Activated T-cell treated with anti-CD3 and anti-CD28 coated beads, Interleukin-2, amount 50 U/mL, for 1 hour (primary cell): ENCODE results near the gene CDH4.

Experiments used
- DNase-seq: peaks from one replicate; pipeline ENCODE4 v3.0.0-alpha.2; 2020

Gene CDH4

DNA sequence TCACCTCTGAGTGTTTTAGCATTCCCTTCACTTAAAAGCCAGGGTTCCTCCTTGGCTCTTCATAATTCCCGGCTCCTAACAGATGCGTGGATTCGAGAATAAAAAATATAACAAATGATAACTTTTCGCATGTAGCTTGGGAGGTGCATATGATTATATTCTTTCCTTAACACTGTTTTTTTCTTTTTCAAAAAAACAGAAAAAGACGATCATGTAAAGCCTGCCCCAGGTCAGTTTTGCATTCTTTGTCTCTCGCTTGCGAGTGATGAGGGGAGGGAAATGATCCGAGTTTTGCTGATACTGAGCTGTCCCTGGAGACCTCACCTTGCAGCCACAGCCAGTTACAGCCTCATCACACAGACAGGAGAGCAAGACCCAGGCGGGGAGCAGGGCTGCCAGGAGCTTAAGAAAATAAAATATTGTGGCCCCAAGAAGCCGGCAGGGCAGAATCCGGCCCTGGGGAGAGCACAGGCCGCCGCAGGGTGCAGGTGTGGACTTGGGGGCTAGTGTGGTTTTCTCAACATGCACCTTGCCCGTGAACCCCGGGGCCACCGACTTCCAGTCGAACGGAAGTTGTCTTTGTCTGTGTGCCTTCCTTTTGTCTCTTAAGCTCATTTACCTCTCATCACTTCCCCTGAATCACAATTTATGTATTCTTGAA is 511.8 kb downstream of the CDH4 start:
- no peak for DNase-seq

DNA sequence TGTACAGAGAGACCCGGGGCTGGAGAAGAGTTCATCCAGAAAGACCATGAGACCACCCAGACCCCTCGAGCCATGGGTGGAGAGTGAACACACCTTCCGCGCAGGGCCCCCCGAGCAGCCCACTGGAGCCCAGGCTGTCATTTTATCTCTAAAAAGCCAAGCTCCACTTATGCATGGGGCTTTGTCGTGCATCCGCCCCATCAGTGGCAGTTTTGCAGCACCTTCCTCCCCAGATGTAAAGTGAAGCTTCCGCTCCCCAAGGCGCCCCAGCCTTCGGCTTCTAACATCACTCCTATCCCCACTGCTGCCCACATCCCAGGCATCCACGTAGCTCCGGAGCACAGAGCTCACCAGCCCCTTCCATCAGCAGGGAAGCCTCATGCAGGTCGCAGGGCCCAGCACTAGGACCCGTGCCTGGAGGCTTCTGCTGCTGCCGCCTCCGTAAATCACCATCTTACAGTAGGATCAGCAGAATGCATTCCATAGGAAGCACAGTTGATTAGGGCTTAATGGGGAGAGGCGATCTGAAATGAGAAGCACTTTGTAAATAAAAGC is 512.5 kb downstream of the CDH4 start:
- DNase-seq = no peak

DNA sequence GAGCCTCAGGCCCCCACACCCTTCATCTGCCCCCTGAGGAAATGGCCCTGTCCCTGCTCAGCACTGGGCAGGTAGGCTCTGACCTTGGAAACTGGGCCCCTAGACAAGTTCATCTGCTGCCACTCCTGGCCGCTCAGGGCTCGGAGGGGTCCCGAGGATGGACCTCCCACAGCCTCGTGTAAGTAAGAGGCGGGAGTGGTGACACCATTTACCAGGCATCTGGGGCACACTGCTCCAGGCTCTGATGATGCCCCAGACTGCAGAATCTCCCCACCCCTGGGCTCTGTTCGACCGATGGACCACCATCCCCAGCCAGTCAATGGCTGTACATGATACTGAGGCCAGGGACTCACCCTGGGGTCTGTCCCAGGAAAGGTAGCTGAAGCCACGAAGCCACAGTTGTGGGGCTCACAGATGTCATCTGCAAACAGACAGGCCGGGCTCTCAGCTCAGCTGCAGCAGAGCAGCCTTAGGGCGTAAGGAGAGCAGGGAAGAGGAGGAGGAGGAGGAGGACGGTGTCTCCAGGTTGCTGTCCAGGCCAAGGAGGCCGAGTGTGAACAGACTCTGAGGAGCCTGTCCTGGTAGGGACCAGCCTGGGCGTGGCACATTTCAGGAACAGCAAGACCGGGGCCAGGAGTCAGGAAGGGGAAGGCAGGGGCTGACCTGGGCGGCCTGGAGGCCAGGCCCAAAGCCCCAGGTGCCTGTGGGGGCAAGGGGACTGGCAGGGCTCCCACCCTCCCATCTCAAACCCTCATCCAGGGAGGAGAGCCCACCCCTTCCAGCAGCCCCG is 513.2 kb downstream of the CDH4 start:
- no peak for DNase-seq

DNA sequence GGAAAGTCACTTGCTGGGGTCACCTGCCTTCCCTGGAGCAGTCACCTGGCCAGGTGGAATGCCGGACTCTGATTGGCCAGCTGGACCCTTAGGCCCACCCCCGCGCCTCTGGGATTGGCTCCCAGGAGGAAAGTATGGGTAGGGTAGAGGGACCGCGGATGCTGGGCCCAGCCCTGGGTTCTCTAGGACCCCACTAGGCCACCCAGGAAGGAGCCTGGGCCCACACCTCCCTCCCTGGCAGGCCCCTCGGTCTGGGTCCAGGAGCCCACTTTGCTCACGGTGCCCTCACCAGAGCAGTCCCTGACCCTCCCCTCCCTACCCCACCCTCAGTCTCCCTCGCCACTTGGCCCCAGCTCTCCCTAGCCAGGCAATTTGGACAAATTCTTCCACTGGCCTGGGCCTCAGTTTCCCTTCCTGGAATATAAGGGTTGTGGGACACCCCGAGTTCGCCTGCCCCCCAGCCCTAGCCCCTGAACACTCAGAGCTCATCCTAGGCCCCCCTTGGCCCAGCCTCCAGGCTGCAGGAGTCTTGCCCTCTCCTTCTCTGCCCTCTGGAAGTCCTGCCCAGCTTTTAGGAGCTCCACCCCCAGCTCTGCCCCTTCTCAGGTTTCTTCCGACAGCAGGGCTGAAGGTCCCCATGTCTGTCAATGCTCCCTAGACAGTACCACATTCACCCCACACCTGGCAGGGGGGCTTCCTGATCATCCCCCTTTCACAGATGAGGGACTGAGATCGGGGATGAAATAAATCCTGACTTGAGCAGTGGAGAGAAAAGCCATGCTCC is 514.0 kb downstream of the CDH4 start:
- no peak for DNase-seq

DNA sequence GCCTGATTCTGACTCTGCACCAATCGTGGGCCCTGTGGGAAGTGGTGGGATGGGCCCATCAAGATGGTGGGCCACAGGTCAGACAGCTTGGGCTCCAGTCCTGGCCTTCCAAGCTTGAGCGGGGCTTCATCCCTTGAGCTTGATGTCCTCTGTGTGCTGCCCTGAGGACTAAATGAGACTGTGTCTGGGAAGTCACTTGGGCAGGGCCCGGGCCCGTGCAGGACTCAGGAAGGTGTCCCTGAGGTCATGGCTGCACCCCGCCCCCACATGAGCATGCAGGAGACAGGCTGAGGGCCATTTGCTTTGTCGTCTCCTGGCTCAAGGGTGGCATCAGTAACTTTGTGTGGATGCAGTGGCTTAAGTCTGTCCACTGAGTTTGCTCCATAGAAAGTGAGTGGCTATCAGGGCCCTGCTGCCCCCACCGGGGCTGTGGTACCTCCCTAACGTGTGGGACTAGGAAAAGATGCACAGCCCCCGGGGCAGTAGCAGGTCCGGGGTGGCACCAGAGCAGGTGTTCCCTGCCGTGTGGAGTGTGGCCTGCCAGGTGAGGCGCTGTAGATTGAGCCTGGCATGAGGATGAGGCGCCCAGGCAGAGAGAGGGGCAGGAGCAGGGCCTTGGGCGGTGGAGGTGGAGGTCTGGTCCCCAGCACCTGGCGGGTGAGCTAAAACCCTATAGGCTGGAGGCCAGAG is 515.0 kb downstream of the CDH4 start:
- DNase-seq = no peak

DNA sequence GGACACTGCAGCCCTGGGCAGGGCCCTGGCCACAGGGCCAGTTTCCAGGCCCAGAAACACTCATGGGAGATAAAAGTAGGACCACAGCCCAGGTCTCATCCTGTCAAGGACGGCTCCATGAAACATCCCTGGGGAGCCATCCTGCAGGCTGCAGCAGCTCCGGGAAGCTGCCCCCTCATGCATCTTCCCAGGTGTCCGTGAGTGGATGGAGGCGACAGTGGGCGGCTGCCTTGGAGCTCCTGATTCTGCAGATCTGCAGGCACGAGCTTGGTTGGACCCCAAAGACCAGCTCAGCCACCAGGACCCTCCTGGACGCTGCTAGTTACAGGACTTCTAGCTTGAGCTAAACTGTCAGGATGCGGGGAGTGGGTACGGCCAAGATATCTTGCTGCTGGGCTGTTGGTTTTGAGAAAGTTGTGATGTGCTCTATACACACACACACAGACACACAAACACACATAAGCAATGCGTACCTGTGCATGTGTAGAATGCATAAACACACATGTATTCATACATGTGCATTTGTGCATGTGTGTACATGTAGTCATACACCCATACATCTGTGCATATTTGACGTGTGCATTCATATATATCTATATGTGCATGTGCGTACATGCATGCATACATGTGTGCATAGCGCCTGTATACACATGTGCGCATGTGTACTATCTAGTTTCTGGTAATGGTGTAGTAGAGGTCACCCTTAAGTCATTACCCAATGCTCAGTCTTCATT is 515.9 kb downstream of the CDH4 start:
- no peak for DNase-seq

DNA sequence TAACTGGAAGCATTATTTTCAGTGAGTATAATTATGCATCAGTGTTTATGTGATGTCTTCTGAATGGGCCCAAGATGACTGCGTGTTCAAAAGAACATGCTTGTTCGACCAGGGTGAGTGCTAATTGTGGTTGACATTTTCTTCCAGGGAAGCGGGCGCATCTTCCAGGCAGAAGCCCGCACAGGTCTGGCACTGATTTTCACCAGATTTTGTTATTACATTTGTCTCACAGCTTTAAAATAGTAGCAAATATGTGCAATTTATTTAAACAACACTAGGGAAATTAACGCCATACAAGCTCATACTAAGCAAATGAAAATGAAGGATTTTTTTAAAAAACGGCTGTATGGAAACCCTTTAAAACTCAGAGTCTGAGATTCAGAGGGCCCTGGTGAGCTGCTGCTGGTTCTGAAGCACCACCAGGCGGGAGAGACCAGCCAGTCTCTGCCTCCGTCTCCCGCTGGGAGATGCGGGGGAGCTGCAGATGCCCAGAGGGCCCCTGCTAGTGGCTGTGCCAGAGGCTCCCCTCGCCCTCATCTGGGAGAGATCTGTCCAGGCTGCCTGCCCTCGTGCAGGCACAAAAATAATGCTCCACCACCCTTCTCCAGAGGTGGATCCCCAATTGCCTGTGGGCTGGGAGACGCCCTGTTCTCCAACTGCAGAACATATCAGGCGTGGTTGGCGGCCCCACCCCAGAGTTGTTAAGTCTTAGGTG is 516.7 kb downstream of the CDH4 start:
- DNase-seq = no peak

DNA sequence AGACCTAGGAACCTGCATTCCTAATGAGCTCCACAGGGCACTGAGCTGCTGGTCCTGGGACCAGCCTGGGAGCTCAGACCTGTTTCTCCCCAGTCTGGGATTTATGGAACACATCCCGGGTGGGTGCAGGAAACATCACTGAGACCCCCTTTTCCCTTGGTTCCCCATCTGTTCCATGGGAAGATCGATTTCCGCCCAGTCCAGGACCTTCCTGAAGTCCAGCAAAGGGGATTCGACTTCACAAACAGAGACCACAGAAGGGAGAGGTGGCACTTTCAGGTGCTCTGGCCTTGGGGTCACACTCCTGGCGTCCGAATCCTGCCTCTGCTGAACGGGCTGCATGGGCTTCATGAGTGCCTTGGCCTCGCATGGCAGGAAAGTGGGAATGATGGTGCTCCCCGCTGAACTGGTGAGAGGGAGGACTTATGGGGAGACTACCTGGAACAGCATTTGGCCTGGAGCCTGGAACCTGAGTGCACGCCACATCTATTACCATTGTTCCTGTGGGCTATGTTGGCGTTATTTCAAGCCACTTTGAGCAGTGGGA is 517.3 kb downstream of the CDH4 start:
- no peak for DNase-seq

DNA sequence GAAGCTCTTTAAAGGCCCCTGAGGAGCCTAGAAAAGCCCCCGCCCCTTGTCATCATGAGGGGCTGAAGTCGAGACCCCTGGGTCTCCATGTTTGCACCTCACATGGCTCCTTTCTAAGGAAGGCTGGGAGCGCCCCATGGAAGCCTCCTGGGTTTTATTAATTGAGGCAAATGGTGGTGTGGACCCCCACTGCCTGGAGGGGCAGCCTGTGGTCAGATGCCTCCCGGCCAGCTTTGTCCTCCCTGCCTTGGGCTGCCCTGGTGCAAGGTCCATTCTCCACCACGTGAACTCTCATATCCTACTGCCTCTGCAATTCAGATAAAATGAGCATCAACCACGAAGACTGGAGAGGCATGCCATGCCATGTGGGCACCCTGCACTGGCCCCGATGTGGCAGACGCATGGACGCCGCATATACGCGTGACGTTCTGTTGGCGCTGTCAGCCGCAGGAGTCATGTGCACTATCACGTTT is 518.1 kb downstream of the CDH4 start:
- DNase-seq = no peak

DNA sequence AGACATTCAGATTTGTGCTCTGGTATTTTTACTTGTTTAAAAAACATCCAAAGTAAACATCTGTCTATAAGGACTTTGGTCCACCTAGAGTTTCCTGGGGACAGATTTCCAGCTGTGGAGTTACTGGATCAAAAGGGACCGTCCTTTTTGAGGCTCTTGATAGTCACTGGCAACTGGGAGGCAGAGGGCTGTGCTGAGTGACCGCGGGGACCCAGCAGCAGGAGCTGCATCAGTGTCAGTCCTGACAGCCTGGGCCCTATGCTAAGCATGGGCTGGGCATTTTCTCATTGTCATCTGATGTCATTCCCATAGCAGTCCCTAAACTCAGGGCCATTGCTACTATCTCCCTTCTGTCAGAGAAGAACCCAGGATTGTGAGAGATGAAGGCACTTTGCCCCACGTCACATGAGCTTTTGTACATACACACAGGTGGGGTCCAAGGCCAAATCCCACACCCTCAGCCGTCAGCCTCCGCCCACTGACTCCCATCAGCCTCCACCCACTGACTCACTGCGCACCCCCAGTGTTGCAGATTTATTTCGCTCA is 519.8 kb downstream of the CDH4 start:
- no peak for DNase-seq

DNA sequence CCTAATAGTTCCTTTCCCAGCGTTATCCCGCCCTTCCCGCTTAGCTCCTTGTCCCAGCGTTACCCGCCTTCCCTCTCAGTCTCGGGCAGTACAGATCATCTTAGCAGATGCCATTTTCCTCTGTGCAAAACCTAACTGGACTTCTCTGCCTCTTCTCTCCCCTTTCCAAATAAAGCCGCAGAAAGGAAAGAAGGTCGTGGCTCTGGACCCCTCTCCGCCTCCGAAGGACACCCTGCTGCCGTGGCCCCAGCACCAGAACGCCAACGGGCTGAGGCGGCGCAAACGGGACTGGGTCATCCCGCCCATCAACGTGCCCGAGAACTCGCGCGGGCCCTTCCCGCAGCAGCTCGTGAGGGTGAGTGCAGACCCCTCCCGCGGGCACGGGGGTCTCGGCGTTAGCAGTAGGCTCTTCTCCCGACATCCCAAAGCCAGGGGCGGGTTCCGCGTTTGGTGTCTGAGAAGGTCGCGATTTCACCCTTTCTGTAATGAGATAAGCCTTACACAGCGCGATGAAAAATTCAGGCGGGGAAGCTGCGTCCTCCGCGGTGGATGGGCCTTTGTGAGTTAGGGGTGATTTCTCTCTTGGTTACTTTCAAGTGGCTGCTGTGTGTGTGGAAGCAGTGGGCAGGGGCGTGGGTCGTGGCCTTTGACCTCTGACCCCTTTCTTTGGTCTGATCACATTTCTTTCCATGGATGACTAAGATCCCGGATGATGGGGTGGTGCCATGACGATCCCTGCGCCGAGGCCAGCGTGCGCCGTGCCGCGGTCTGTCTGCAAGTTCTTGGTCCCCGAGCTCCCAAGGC is 521.0 kb downstream of the CDH4 start:
- DNase-seq = no peak

DNA sequence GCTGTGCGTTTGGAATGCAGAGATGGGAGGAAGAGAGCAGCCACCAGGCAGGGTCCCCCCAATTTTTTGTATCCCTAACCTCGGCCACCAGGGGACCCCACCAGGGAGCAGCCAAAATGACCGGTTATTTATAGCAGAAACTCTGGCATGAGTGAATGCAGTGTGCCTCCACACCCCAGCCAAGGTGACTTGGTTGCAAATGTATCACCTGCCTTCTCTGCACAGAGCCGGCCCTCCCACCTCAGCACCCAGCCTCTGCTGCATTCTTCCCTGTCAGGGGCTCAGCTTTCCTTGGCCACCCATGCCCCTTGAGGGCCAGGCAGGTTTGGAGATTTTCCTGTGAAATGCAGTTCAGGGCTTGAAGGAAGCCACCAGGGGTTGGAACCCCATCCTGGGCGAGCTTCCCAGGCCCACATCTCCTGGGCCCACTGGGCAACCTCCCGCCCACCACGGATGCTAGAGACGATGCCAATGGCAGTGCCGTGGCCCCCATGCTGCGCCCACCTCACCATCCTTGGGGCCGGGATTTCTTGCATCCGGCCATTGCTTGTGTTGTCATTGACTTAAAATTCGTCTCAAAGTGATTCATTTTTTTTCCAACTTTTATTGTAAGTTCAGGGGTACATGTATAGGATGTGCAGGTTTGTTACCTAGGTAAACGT is 522.0 kb downstream of the CDH4 start:
- no peak for DNase-seq

DNA sequence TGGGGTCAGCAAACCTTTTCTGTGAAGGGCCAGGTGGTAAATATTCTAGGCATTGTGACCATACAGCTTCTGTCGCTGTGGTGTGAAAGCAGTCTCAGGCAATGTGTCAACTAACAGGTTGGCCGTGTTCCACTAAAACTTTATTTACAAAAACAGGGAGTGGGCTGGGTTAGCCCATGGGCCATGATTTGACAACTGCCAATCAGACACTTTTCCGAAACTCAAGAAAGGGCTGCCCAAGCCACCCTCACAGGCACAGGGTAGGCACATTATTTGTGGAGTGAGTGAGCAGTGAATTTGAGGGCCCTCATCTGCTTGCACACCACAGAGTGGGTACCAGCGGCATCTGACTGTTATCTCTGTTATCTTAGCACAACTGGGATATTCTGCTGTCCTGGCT is 523.4 kb downstream of the CDH4 start:
- DNase-seq = no peak

DNA sequence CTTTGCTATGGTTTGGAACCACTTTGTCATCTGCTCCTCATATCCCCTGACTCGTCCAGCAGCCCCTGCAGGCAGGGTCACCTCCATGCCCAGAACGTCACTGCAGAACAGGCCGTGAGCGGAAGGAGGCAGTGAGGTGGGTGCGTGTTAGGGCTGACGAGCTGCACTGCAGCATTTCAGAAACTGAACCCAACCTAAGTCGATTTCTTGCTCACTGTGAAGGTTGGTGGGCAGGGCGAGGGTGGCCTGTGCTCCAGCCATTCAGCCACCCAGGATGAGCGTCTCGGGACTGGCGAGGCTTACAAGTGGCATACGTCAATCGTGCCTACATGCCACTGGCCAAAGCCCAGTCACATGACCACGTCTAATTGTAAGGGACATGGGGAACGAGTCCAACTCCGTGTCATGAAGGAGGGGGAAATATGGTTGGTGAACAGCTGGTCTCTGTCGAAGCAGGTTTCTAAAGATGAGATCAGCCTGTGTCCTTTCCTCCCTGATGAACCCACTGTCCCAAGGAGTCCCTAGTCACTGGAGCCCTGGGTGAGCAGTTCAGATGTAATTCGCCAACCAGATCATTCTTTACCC is 524.5 kb downstream of the CDH4 start:
- DNase-seq = no peak

DNA sequence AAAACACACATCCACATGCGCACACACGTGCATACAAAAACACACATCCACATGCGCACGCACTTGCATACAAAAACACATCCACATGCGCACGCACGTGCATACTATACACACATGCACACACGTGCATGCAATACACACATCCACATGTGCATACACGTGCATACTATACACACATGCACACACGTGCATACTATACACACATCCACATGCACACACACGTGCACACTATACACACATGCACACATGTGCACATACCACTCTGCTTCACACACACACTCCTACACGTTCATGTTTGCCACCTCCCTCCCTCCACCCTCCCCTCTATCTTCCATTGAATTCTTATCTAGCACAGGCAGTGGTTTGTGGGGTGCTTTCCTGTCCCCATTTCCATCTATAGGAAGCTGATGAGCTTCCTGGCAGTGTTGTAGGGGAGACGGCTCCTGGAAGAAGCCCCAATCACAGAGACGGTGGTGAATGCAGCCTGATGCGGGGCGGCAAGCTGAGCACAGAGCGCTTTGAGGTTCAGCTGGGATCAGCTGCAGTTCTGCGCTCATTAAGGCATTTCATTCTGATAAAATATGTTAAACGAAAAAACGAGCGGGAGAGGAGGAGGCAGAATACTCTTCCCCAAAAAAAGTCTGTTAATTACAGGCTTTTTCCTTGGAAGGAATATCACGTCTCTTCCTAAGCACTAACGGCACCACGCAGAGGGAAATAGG is 525.9 kb downstream of the CDH4 start:
- no peak for DNase-seq

DNA sequence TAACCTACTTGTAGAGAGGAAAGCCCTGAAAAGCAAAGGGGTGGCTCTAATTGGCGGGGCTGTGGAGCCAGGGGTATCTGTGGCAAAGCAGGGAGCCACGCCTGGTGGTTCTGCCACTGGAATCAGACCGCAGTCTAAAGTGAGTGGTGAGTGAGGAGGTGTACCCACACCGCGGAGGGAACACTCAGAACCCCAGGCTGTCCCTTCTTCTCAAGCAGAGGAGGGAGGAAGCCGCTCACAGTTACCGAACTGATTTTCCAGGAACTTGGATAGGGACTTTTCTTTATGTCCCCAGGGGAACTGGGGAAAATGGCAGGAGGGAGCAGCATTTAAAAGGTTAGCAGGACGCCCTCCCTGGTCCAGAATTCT is 526.4 kb downstream of the CDH4 start:
- no peak for DNase-seq

DNA sequence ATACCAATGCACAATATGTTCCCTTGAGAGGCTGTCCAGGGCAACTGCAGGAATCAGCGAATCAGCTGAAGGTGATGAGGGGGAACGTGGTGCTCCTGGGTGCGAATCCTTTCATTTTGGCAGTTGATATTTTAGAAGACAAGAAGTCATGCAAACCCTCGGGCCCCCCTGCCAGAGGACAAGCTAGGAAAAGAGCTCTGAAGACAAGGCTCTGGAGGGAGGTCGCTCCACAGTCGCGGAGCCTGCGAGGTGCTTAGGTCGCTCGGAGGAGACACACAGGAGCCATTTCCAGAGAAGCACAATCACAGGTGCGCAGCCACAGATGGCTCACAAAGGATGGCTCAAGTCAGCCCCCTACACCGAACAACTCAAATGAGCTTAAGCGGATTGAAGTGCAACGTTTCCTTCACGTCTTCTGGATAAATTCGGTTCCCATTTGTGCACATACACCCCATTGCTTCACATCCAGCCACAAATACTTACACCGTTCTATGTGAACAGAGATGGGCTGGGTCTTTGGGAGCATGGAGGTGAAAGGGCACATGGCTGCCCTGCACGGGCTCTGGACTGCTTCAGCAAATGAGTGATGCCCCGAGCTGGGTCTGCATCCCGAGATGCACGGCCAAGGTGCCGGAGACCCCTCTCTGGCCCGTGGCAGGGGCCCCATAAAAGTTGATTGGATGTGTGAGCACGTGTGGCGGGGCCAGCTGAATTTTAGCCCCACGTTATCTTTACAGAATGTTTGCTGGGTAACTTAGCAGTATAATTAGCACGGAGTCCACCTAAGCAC is 527.3 kb downstream of the CDH4 start:
- no peak for DNase-seq
